Fibroblast of skin of right quadriceps (primary cell): ENCODE results near the gene MYO1B.

Experiments used
- DNase-seq: peaks from one replicate; pipeline ENCODE4 v3.0.0-alpha.2; 2013

MYO1B gene

DNA sequence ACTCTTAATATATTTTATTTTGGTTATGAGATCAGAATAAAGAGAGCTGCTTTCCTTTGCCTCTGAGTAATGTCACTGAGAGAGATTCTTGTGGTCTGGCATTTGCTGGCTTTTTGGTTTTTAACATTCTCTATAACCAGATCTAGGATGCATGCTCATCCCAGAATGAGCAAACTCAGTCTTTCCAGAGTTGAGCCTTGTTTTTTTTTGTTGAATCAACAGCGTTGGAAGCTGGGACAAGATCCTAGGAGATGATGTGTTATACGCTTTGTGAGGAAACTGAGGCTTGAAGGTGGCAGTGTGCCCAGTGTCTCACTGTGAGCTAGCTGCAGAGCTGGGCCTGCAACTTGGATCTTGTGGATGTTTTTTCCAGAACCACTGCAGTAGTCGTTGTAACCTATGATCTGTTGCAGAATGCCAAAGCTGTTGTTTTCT is 19.5 kb downstream of the MYO1B start:
- peak; percentile 93 for DNase-seq

DNA sequence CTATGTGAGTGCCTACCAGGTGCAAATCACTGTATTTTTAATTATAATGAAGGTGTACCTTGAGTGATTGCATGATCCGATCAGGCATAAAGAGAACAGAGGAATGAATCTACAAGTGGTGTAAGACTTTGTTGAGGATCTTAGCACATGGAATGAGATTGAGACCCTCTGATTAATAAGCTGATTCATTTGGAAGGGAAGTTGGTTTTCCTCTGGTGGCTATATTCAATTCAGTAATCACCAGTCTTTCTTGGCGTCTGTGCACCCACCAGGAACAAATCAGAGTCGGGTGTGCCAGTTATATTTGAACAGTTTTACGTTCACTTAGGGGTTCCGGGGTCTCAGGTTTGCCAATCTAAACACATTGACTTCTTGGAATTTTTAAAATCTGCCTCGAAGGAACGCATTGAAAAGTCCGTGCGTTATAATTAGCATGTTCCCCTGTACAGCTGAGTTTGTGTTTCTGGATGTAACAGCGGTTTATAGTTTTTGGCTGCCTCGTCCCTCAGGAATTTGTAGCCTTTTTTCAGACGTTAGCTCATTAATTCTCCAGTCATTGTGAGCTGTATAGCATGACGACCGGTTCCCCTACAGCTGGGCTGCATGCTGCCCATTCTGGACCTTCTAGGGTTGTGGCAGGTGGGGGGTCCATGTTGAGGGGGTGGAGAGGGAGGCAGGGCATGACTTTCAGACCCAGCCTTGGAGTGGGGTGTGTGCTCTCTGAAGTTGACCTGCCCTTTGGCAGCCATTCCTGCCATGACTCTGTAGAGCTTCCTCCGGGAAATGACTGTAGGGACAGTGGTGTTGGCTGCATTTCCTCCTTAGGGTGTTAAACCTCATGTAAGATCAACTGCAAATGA is 20.3 kb downstream of the MYO1B start:
- peak; percentile 86 for DNase-seq

DNA sequence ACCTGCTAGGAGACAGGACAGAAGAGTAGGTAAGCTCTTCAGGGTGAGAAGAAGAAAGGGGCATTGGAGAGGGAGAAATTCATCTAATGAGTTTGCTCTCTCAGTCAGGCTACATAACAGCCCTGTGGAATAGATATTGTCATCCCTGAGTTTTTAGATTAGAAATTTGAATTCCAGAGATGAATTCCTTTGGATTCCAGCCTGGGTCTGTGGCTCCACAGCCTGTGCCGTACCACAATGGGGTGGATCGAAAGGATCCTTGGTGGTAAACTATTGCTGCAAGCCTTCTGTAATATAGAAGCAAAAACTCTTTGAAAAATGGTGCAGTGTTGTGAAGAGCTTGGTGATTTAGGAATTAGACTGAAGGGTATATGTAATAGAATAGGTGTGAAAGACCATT is 21.0 kb downstream of the MYO1B start:
- DNase-seq = peak; percentile 16

DNA sequence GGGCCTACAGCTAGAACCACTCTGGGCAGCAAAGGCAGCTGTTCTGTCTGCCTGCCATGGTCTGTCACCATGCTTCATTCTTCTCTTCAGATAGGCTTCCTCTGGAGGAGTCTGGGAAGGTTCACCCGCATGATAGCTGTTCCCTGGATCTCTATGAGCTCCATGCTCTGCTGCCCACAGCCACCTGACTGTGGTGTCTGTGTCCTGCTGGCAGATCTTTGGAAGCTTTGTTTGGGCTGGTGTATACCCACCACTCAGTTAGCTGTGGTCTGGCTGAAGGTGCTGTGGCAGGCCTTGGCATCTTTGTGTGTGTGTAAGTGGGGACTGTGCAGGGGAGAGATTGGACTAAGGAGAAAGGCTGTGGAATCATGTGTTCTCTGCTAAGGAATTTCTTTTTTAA is 23.4 kb downstream of the MYO1B start:
- no peak for DNase-seq

DNA sequence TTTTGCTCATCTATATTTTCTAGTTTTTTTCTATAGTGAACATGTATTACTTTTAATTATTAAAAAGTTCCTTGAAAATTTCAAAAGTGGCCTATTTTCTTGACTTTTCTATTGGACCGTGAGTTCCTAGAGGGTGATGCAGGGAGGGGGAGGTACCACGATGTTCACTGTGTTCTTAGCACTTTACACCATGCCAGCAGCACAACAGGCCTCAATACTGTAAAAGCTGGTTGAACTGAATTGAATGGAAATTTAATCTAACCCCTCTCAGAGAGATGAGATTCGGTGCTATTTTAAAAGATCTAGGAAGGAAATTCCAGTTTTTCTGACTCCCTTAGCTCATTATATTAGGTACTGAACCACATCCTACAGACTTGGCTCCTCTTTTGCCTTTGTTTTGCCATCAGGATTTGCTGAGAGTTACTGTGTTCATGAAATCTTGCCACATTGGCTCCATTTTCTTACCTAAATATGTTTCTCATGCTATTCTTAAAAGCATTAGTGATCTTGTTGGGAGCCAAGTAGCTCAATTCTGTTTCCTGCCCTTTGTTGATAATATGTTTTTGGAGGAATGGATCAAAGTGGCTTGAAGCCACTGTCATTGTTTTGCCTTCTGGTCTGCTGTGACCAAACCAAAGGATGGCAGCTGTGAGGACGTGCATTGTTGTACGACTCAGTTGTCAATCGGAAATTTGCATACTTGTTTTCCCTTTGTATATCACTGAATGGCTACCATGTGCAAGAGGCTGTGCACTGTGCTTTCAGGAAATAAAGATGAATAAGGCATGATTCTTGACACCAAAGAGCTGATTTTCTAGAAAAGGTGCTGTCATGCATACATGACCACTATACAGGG is 25.3 kb downstream of the MYO1B start:
- DNase-seq = no peak

DNA sequence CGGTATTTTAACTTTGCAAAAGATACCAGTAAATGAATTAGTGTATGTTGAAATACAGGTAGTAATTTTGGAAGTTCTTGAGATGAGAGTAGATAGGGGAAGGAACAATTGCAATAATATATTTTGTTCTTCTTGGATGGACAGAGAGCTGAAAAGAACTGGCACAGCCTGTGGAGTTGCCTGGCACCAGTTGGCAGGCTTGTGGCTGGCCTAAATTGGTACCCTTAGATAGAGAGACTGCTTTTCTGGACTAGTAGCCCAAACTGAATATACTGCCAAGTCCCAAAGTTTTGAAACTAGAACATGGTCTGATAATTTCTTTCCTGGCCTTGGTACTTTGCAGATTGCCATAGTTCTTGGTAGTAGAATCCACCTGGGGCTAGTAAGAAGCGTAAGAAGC is 26.9 kb downstream of the MYO1B start:
- no peak for DNase-seq

DNA sequence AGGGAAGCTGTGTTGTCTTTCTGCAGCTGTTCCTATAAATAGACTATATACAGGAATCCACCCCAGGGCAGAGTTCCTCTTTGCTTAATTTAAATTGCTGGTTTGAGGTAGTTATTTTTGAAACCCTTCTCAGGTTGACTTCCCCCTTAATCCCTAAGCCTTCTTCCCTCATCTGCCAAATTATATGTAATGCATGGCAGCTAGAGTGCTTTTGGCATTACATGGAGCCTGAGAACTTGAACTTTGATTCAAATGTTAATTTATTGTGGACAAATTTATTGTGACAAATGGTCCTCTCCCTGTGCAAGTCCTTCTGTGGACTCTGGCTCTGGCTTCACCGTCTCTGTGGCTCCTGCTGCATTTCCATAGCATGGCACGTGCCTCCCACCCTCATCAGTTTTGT is 29.2 kb downstream of the MYO1B start:
- DNase-seq = no peak

DNA sequence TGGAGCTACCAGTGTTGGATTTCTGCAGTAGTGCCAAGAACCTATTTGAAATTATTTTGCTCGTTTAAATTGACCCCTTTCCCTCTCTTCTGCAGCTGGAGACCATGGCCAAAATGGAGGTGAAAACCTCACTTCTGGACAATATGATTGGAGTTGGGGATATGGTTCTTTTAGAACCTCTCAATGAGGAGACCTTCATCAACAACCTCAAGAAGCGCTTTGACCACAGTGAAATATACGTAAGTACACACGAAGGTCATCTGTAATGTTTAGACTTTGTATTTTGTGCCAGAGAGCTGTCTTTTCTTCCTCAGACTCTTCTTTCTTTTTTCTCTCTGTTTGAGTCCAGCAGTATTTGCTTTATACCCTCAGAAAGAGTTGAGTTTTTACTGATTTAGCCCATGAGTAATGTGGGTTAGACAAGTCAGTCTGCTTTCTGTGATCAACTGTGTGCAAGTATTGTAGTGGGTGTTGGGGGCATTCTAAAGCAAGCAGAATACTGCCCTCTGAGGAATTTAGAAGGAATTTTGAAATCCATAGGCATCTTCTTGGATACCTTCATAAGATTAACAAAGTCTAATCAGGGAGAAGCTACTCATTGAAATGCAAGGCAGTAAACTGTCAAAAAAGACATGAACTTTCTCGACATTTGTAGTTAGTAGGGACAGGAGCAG is 31.7 kb downstream of the MYO1B start:
- peak; percentile 37 for DNase-seq

DNA sequence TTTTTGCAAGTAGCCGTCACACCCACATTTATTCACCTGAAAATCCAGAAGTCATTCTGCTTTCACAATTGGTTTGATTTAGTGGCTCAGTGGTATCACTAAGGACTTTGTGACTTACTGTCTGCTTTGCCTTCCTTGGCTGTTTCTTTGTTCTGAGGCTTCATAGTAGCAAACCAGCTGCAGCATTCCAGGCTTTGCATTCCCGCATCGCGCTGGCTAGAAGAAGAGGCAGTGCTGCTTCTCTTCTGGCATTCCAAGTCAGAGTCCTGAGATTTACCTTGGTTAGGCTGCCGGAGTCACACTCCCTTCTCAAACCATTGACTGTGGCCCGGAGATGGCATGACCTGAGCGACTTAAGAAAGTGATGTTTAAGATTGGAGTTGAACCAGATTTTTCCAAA is 35.1 kb downstream of the MYO1B start:
- no peak for DNase-seq

DNA sequence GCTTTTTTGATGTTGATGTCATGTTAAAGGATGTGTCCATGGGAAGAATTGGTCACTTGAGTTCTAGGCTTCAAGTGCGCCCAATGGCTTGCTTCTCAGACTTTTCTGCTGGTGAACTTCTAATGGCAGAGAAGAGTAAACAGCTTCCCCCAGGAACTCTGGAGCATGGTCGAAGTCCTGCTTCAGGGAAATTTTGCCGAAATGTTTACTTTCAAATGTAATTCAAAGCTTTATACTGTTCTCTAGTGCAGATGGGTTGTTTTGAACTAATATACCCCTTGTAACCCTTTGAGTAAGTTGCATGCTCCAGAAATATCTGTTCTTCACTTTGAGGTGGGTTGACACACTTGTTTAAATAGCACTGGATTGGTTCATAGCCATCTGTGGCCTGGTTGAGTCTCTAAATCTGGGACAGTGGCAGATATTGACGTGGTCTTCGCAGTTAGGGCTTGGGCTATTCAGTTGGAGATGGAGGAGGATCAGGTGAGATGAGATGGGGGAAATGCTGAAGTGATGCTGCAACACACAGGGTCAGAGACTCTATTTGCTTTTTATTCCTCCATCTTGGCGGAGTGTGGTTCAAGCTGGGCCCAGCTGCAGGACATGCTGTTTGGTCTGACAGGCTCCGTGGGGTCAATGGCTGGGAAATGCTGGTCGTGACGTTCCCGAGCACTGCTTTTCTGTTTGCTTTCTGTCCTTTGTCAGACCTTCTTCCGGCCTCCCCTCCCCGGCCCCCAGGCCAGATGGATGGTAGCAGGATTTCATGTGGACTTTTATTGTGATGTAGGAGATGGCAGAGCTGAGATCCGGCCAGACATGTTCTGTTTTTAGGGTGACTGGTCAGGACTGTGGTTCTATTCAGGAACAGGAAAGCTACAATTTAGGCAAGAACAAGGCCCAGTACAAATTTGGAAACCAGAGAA is 35.9 kb downstream of the MYO1B start:
- DNase-seq = no peak

DNA sequence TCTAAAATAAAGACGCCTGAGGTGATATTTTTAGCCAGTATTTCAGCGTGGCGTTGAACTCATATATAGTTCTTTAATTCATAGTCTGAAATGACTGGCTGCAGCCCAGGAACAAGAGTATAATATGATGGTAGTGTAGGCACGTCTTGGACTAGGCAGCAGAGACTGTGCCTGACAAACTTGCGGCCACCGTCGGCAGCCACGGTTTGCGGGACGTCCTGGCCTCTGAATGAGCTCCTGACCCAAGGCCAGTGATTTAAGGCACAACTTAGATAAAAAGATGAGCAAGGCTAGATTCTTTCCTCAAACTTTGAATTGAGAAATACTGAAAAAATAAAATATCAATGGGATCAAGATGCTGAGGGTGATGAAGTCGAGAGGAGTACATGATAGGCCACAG is 40.0 kb downstream of the MYO1B start:
- DNase-seq = no peak

DNA sequence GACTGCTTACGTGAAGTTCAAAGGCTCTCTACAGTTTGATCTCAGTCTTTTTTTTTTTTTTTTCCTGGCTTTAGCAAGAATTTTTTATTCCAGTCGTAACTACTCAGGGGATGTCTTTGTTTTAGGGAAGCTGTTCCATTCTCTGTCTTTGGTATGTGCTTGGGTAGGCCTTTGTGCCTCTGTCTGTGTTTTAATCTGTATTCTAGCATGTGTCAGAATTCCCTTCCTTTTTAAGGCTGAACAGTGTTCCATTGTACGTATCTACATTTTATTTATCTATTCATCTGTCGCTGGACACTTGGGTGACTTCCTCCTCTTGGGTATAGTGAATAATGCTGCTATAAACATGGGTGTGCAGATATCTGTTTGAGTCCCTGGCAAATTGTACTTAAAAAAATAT is 42.6 kb downstream of the MYO1B start:
- no peak for DNase-seq

DNA sequence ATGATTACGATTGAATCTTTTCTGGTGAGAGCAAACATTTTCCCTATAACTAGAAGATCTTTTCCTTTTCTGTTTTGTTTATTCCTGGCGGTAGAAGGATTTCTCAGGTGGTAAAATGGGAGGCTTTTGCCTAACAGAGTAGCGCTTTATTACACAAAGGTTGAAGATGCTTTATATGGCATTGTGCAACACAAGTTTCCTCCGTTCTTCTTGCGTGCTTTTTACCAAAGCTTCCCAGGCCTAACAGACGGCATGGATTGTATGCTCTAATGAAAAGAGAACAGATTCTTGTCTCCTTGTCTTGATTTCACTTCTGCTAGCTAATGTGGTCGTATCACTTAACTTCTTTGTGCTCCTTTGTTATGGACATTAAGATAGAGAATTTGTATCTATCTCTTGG is 43.8 kb downstream of the MYO1B start:
- DNase-seq = no peak

DNA sequence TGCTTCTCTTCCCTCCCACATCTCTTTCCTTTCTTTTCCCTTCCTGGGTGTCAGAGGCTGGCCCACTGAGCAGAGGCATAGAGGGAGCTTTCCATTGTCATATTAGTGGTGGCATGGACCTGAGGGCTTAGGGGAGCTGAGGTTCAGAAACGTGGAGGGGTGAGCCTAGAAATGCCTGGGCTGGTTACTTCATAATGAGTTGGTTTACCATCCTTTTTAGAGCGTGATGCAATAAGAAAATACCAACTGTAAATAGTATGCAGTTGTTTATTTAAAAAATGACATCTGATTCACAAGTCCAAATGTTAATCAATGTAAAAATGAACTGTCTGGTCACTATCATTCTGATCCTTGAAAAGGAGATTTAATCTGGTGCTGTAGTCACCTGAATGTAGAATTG is 46.3 kb downstream of the MYO1B start:
- no peak for DNase-seq

DNA sequence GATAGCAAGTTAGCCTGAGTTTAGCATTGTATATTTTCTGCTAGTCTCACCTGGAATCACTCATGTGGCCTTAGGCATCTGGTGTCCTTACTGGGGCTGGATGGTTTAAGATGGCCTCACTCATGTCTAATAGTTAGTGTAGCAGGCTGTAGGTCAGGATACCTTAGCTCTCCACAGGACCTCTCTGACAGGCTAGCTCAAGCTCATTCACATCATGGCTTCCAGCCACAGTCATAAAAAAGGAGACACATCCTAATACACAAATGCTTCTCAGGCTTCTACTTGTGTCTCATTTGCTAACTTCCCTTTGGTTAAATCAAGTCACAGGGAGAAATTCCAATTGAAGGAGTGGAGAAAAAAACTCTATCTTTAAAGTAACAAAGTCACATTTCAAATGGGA is 47.7 kb downstream of the MYO1B start:
- no peak for DNase-seq

DNA sequence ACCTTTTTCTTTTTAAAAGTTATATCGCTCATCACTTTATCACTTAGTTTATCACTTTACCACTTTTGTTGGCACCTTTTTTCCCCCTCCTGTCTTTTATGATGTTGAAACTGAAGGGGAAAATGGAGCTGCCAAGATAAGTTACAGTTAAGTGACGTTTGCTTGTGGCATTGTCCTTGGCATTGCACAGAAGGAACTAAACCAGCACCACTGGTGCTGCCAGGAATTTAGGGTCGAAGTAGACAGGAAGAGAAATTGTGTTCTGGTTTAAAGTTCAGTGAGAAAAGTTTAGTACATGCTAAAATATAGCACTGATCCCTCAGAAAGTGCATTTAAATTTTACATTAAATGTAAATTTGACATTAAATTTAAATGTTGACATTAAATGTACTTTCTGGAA is 49.9 kb downstream of the MYO1B start:
- no peak for DNase-seq

DNA sequence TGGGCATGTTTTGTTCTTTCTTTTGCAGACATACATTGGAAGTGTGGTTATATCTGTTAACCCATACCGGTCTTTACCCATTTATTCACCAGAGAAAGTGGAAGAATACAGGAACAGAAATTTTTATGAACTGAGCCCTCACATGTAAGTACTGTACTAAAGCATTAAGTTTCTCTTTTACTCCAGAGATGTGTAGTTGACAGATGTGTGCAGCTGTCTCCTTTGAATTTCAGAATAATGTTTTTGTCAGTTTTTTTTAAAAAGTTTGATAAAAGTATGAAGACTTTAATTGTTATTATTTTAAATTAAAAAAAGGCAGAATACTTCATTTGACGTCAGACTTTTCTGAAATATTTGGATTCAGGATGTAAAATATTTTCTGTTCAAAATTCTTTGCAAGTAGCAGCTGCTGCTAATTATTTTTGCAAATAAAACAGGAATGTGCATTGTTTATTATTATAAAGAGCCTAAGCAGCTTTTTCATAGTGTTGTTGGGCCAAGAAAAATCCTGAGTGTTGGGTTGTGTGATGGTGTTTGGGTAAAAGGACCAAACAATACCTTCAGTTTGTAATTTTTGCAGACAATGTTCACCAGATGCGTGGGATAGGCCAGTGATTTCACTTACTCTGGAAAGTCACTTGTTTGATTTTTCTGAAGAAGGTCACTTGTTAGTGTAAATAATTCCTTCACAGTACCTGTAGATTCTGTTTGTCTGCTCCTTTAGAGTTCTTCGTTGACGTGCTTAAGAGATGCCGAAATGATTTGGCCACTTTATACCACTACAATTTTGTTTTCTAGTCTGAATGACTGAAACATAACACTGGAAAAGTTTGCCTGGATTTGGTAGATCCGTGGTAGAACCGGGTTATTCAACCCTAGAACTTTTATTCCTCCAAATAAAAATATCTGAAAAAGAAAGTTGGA is 51.1 kb downstream of the MYO1B start:
- peak; percentile 27 for DNase-seq

DNA sequence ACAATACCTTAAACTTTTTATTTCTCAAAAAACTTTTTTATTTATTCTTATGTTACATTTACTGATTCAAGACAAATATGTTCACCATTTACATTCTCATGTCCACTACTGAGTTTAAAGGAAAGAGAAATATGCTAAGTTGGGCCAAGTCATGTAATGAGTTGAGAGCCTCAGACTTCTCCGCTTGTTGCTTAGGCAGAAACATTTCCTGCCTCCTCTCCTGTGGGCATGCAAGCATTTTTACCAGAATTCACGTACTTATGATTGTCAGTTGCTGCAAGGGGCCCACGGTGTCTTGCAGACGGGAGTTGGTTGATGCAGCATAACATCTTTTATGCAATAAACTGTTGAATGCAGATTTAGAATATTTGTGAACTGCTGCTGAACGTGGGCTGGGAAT is 51.8 kb downstream of the MYO1B start:
- no peak for DNase-seq

DNA sequence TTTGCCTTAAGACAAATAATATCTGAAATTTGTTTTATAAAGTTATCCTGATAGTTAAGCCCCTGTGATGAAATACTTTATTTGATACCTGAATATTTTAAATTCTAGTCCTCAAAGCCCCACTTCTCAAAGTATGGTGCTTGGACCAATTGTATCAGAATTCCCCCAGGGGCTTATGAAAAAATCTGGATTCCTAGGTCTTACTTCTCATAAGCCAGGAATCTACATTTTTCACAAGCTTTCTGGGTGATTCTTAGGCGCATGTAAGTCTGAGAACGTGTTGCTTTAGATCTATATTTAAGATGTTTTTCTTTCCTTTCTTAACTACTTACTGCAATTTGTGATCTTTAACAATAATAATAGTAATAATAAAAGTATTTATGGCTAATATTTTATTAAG is 53.1 kb downstream of the MYO1B start:
- peak; percentile 19 for DNase-seq

DNA sequence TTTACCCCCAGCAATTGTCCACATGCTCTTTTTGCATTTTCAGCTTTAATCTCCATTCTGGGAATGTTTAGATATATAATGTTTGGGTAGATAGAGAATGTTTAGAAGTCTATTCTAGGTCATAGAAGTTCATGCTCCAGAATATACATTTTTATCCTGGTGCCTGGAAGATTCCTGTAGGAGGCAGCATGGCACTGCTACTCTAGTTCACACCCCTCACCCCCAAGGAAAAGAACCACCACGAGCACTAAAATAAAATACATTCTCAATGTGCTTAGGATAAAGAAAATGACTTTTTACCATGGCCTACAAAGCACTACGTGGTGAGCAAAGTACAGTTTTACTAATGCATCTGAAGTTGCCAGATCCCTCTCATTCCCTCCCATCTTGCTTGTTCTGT is 53.8 kb downstream of the MYO1B start:
- no peak for DNase-seq

DNA sequence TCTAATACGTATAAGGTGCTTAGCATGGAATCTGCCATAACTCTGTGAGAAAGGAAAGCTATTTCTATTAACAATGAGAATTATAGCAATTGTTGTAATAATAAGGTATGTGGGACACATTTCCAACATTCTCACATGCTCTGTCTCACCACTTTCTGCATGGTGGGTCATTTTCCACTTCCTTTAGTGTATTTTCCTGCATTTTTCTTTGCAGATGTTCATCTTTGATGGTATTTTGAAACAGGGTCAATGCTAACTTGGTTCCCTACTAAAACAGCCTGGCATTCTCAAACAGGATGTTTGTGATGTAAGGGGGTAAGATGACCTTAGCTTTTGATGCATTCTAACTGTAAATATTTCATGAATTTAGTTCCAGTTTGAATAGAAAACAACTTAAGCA is 54.7 kb downstream of the MYO1B start:
- peak; percentile 22 for DNase-seq
